Liver (tissue), 9 donors: ENCODE data around the gene DTD1. TPM values are rescaled to one million over a fixed set of nuclear protein-coding genes. Genes with fewer than 3 reads are reported as not detected.

Experiments used
- DNase-seq: peaks from one replicate; pipeline ENCODE4 v3.0.0-alpha.2; 2017; ENCODE audit warnings: low spot score
- H3K27ac ChIP-seq, 2 donors: one replicate each; pipeline ENCODE4 v1.7.0; 2013; ENCODE audit warnings: inconsistent platforms in 2 of 2, low read length in 2 of 2, control low read depth in 1 of 2, low read depth in 1 of 2, mild to moderate bottlenecking in 1 of 2
- H3K27me3 ChIP-seq, 4 donors: one replicate each; pipeline versions ENCODE4 v1.6.1 to v1.7.0; 2013; ENCODE audit warnings: low read length in 3 of 4, inconsistent platforms in 1 of 4, mild to moderate bottlenecking in 1 of 4, moderate library complexity in 1 of 4; ENCODE audit not compliant: control insufficient read depth in 4 of 4, insufficient read depth in 4 of 4
- H3K36me3 ChIP-seq, 4 donors: one replicate each; pipeline versions ENCODE4 v1.6.1 to v1.7.0; 2013; ENCODE audit warnings: low read length in 3 of 4, mild to moderate bottlenecking in 3 of 4, low read depth in 1 of 4, moderate library complexity in 1 of 4; ENCODE audit not compliant: control insufficient read depth in 4 of 4, insufficient read depth in 3 of 4
- H3K4me1 ChIP-seq, 4 donors: one replicate each; pipeline versions ENCODE4 v1.6.1 to v1.7.0; 2013; ENCODE audit warnings: low read length in 3 of 4, mild to moderate bottlenecking in 3 of 4, moderate library complexity in 1 of 4; ENCODE audit not compliant: control insufficient read depth in 4 of 4, insufficient read depth in 4 of 4
- H3K4me3 ChIP-seq, 3 donors: one replicate each; pipeline versions ENCODE4 v1.6.1 to v1.7.0; 2013; ENCODE audit warnings: low read length in 3 of 3, control low read depth in 1 of 3, low read depth in 1 of 3, mild to moderate bottlenecking in 1 of 3
- H3K9ac ChIP-seq, 2 donors: one replicate each; pipeline ENCODE4 v1.7.0; 2013; ENCODE audit warnings: low read length in 2 of 2, mild to moderate bottlenecking in 2 of 2, moderate library complexity in 2 of 2, control low read depth in 1 of 2, low read depth in 1 of 2
- H3K9me3 ChIP-seq, 4 donors: one replicate each; pipeline versions ENCODE4 v1.6.1 to v1.7.0; 2013; ENCODE audit warnings: low read length in 3 of 4; ENCODE audit not compliant: control insufficient read depth in 4 of 4
- ATF3 ChIP-seq: IDR thresholded peaks from 2 replicates; pipeline ENCODE4 v1.6.1; 2016; ENCODE audit warnings: antibody characterized with exemption
- EGR1 ChIP-seq, 2 donors: IDR thresholded peaks; 2 replicates each; pipeline ENCODE4 v1.6.1; 2016 to 2018; ENCODE audit warnings: antibody characterized with exemption in 2 of 2, low read depth in 2 of 2
- FOXA1 ChIP-seq: IDR thresholded peaks from 2 replicates; pipeline ENCODE4 v1.6.1; 2016; ENCODE audit warnings: antibody characterized with exemption
- FOXA2 ChIP-seq: IDR thresholded peaks from 2 replicates; pipeline ENCODE4 v1.6.1; 2016; ENCODE audit warnings: antibody characterized with exemption
- GABPA ChIP-seq, 2 donors: IDR thresholded peaks in 1 of 2; conservative IDR thresholded peaks in 1 of 2; 2 replicates each; pipeline ENCODE4 v1.6.1; 2016; ENCODE audit warnings: antibody characterized with exemption in 2 of 2, mild to moderate bottlenecking in 1 of 2, moderate library complexity in 1 of 2
- HNF4A ChIP-seq, 2 donors: conservative IDR thresholded peaks; 2 replicates each; pipeline ENCODE4 v1.6.1; 2016; ENCODE audit warnings: antibody characterized with exemption in 2 of 2, mild to moderate bottlenecking in 2 of 2
- HNF4G ChIP-seq: IDR thresholded peaks from 2 replicates; pipeline ENCODE4 v1.6.1; 2016; ENCODE audit warnings: antibody characterized with exemption
- JUND ChIP-seq, 2 donors: IDR thresholded peaks; 2 replicates each; pipeline ENCODE4 v1.6.1; 2016; ENCODE audit warnings: antibody characterized with exemption in 2 of 2
- MAX ChIP-seq: IDR thresholded peaks from 2 replicates; pipeline ENCODE4 v1.6.1; 2016; ENCODE audit warnings: antibody characterized with exemption
- NR2F2 ChIP-seq: IDR thresholded peaks from 2 replicates; pipeline ENCODE4 v1.6.1; 2016; ENCODE audit warnings: antibody characterized with exemption
- RAD21 ChIP-seq, 2 donors: IDR thresholded peaks; 2 replicates each; pipeline ENCODE4 v1.6.1; 2016; ENCODE audit warnings: antibody characterized with exemption in 2 of 2, mild to moderate bottlenecking in 2 of 2
- REST ChIP-seq: IDR thresholded peaks from 2 replicates; pipeline ENCODE4 v1.6.1; 2016; ENCODE audit warnings: antibody characterized with exemption, mild to moderate bottlenecking
- RXRA ChIP-seq, 2 donors: IDR thresholded peaks; 2 replicates each; pipeline ENCODE4 v1.6.1; 2017 to 2018; ENCODE audit warnings: antibody characterized with exemption in 2 of 2, mild to moderate bottlenecking in 1 of 2
- SP1 ChIP-seq: IDR thresholded peaks from 2 replicates; pipeline ENCODE4 v1.6.1; 2018; ENCODE audit warnings: antibody characterized with exemption, mild to moderate bottlenecking
- TAF1 ChIP-seq: conservative IDR thresholded peaks from 2 replicates; pipeline ENCODE4 v1.6.1; 2016; ENCODE audit warnings: antibody characterized with exemption, mild to moderate bottlenecking
- YY1 ChIP-seq: IDR thresholded peaks from 2 replicates; pipeline ENCODE4 v1.6.1; 2016; ENCODE audit warnings: antibody characterized with exemption, mild to moderate bottlenecking
- WGBS: extraction: QIAGEN DNeasy Blood & Tissue Kit; methylation state at CpG from one replicate; pipeline ENCODE4 v1.1.7; 2013; 5-methylcytosine and 5-hydroxymethylcytosine counted together
- polyA plus RNA-seq, 2 donors: library from polyadenylated mRNA; stranded (reverse) in 1 of 2; unstranded in 1 of 2; fragments of 200-250 nt in 1 of 2; fragments of >200 nt in 1 of 2; fragmentation: Nextera tagmentation in 1 of 2; extraction: Ambion mirVana in 1 of 2; gene quantifications; one replicate each; pipeline versions ENCODE4 v1.2.1 to v1.2.3, GENCODE V29; 2013 to 2015
- total RNA-seq, 2 donors: library from RNA; depleted of rRNA; stranded (reverse); fragments of >200 nt; gene quantifications; one replicate each; pipeline ENCODE4 v1.2.3, GENCODE V29; 2014
- TF ChIP-seq, protein P1 (sequence below): IDR thresholded peaks from 2 replicates; pipeline ENCODE4 v1.6.1; 2016; ENCODE audit warnings: antibody characterized with exemption
- TF ChIP-seq, protein P2 (sequence below): fragments of 150-350 bp; IDR thresholded peaks from 2 replicates; pipeline ENCODE4 v1.5.1; 2017; ENCODE audit warnings: improper control_type of control experiment, low read depth, low read length; ENCODE audit not compliant: missing input control
- donor health status: healthy.
- donor health status: healthy.
- donor health status: healthy.
- donor health status: healthy.
- donor health status: healthy.

Gene DTD1
- total and polyA plus RNA-seq, 4 donors, result 7.8 to 11.3 (median 10.1) TPM

DNA sequence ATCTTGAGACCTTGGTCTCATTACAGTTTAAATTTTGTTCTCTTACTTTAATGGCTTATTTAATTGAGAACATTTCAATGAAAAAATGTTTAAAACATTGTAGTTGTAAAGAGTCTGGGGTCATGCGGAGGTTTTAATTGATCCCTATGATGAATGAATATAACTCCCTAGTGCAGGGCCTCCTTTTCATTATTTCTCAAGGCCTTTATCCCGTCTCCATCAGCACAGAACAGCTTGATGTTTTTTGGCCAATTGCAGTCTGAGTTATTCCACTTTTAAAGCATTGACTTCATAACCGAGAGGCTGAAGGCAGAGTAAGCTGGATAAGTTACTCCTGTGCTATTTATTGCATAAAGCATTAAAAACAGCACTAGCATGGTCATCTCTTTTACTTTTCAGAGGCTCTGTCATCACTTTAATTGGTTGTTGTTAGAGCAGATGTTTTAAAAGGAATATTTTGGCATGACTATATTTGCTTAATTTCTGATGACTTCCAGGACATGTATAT, 83.4 kb downstream of the DTD1 start (continued):
- TF ChIP-seq MAX, result no peak

- Histone ChIP-seq H3K4me1 (no peaks in the 10 kb centered on the region), H3K9ac (no peak overlapping the region), H3K27me3 (no peaks in the 10 kb centered on the region), H3K9me3 (no peaks in the 10 kb centered on the region), H3K4me3 (no peak overlapping the region), H3K27ac (no peak overlapping the region), H3K36me3 (no peaks in the 10 kb centered on the region)
- TF ChIP-seq FOXA1 (no peak), JUND (IDR thresholded peaks at IDR 0.05) (no peak), RAD21 (IDR thresholded peaks at IDR 0.05) (no peak), ATF3 (no peak), HNF4A (conservative IDR thresholded peaks at IDR 0.05) (no peak), HNF4G (no peak), NR2F2 (no peak), GABPA (IDR thresholded peaks at IDR 0.05 in 1 of 2, conservative IDR thresholded peaks at IDR 0.05 in 1 of 2) (no peak), SP1 (no peak), FOXA2 (no peak), TAF1 (no peak), RXRA (IDR thresholded peaks at IDR 0.05) (no peak), YY1 (no peak), REST (no peak), EGR1 (IDR thresholded peaks at IDR 0.05; ENCODE audit: low read depth in 2 of 2) (no peak), MAX (no peak)
- TF ChIP-seq, protein P1, sequence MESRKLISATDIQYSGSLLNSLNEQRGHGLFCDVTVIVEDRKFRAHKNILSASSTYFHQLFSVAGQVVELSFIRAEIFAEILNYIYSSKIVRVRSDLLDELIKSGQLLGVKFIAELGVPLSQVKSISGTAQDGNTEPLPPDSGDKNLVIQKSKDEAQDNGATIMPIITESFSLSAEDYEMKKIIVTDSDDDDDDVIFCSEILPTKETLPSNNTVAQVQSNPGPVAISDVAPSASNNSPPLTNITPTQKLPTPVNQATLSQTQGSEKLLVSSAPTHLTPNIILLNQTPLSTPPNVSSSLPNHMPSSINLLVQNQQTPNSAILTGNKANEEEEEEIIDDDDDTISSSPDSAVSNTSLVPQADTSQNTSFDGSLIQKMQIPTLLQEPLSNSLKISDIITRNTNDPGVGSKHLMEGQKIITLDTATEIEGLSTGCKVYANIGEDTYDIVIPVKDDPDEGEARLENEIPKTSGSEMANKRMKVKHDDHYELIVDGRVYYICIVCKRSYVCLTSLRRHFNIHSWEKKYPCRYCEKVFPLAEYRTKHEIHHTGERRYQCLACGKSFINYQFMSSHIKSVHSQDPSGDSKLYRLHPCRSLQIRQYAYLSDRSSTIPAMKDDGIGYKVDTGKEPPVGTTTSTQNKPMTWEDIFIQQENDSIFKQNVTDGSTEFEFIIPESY, result no peak
- TF ChIP-seq, protein P2, sequence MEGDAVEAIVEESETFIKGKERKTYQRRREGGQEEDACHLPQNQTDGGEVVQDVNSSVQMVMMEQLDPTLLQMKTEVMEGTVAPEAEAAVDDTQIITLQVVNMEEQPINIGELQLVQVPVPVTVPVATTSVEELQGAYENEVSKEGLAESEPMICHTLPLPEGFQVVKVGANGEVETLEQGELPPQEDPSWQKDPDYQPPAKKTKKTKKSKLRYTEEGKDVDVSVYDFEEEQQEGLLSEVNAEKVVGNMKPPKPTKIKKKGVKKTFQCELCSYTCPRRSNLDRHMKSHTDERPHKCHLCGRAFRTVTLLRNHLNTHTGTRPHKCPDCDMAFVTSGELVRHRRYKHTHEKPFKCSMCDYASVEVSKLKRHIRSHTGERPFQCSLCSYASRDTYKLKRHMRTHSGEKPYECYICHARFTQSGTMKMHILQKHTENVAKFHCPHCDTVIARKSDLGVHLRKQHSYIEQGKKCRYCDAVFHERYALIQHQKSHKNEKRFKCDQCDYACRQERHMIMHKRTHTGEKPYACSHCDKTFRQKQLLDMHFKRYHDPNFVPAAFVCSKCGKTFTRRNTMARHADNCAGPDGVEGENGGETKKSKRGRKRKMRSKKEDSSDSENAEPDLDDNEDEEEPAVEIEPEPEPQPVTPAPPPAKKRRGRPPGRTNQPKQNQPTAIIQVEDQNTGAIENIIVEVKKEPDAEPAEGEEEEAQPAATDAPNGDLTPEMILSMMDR, result no peak
- DNase-seq, result no peak
- 97% methylated on average over 9 of the region's 9 CpGs for WGBS
Observed at GRCh38 chr20:18672834-18673233, 85.0 kb downstream of the DTD1 start.
